Suprapubic skin (tissue), 4 donors: ENCODE data around the gene COX18. TPM values are rescaled to one million over a fixed set of nuclear protein-coding genes. Genes with fewer than 3 reads are reported as not detected.

ENCODE experiments used
- DNase-seq, 2 donors: peaks; one replicate each; pipeline ENCODE4 v3.0.0-alpha.2; 2019; ENCODE audit warnings: low spot score in 2 of 2
- H3K27ac ChIP-seq: fragments of 200-600 bp; sonication (generic); one replicate; pipeline ENCODE4 v1.5.1; 2019
- H3K27me3 ChIP-seq: fragments of 200-600 bp; sonication (generic); one replicate; pipeline ENCODE4 v1.5.1; 2019
- H3K36me3 ChIP-seq: fragments of 200-600 bp; sonication (generic); one replicate; pipeline ENCODE4 v1.5.1; 2019
- H3K4me1 ChIP-seq: fragments of 200-600 bp; sonication (generic); one replicate; pipeline ENCODE4 v1.5.1; 2019
- H3K4me3 ChIP-seq: fragments of 200-600 bp; sonication (generic); one replicate; pipeline ENCODE4 v1.5.1; 2019; ENCODE audit warnings: mild to moderate bottlenecking
- H3K9me3 ChIP-seq: fragments of 200-600 bp; sonication (generic); one replicate; pipeline ENCODE4 v1.5.1; 2019
- CTCF ChIP-seq, 2 donors: fragments of 200-600 bp in 1 of 2; fragments of 450-650 bp in 1 of 2; sonication (generic) in 1 of 2; IDR thresholded peaks; one replicate each; pipeline ENCODE4 v1.5.1; 2016 to 2019; ENCODE audit warnings: antibody characterized with exemption in 2 of 2, mild to moderate bottlenecking in 1 of 2, moderate library complexity in 1 of 2
- EP300 ChIP-seq: sonication (generic); formaldehyde crosslinking; IDR thresholded peaks from one replicate; pipeline ENCODE4 v1.6.1; 2017; ENCODE audit warnings: antibody characterized with exemption
- POLR2A ChIP-seq, 2 donors: fragments of 450-650 bp; IDR thresholded peaks; one replicate each; pipeline ENCODE4 v1.6.1; 2017; ENCODE audit warnings: antibody characterized with exemption in 2 of 2, mild to moderate bottlenecking in 2 of 2, moderate library complexity in 2 of 2
- POLR2AphosphoS5 ChIP-seq, 3 donors: sonication (generic); formaldehyde crosslinking; IDR thresholded peaks; one replicate each; pipeline ENCODE4 v1.6.1; 2017; ENCODE audit warnings: antibody characterized with exemption in 3 of 3
- WGBS: methylation state at CpG from one replicate; pipeline ENCODE4 v1.1.5; 2018; 5-methylcytosine and 5-hydroxymethylcytosine counted together
- total RNA-seq, 4 donors: library from RNA; depleted of rRNA; stranded (reverse); fragments of >200 nt; gene quantifications; one replicate each; pipeline ENCODE4 v1.1.0, GENCODE V29; 2016

COX18 gene
- total RNA-seq, 4 donors from 2014 or later = 11.2 to 20.7 (median 13.9) TPM

- TF ChIP-seq POLR2A (IDR thresholded peaks at IDR 0.05) (no peak), POLR2AphosphoS5 (IDR thresholded peaks at IDR 0.05) (no peak), EP300 (no peak), CTCF (IDR thresholded peaks at IDR 0.05) (no peak)
- Histone ChIP-seq H3K9me3 (no peaks in the 10 kb centered on the region), H3K4me3 (peak overlapping the region; percentile 75), H3K36me3 (peaks cover 14% of the 10 kb centered on the region), H3K4me1 (peaks cover 28% of the 10 kb centered on the region), H3K27ac (peak overlapping the region; percentile 96), H3K27me3 (no peaks in the 10 kb centered on the region)
- WGBS = 27% methylated on average over 4 of the region's 4 CpGs
- no peak for DNase-seq
These were observed 1.5 kb downstream of the COX18 start for GRCh38 chr4:73067971-73068394.

- no peaks in the 10 kb centered on the region for H3K9me3 ChIP-seq
- no peaks in the 10 kb centered on the region for H3K27me3 ChIP-seq
- TF ChIP-seq POLR2AphosphoS5 (IDR thresholded peaks at IDR 0.05) = no peak
- TF ChIP-seq EP300 = no peak
- no peak for TF ChIP-seq POLR2A (IDR thresholded peaks at IDR 0.05)
- peaks cover 17% of the 10 kb centered on the region for H3K36me3 ChIP-seq
- no peak for DNase-seq
- no peak overlapping the region for H3K4me3 ChIP-seq
- WGBS = 98% methylated on average over 2 of the region's 2 CpGs
- no peak overlapping the region for H3K27ac ChIP-seq
- H3K4me1 ChIP-seq = peaks cover 28% of the 10 kb centered on the region
These were observed 2.6 kb downstream of the COX18 start for GRCh38 chr4:73066928-73067327.

GRCh38 chr4:73066445-73066844 lies 3.1 kb downstream of the COX18 start:
- WGBS = 93% methylated on average over 3 of the region's 3 CpGs
- no peak for TF ChIP-seq CTCF (IDR thresholded peaks at IDR 0.05)
- DNase-seq = no peak

GRCh38 chr4:73064536-73064935 lies 5.0 kb downstream of the COX18 start:
- H3K9me3 ChIP-seq = no peaks in the 10 kb centered on the region
- no peak overlapping the region for H3K27ac ChIP-seq
- DNase-seq = no peak
- H3K36me3 ChIP-seq = peaks cover 38% of the 10 kb centered on the region
- H3K27me3 ChIP-seq = no peaks in the 10 kb centered on the region
- no peak for TF ChIP-seq POLR2A (IDR thresholded peaks at IDR 0.05)
- TF ChIP-seq CTCF (IDR thresholded peaks at IDR 0.05) = no peak
- no peak for TF ChIP-seq EP300
- TF ChIP-seq POLR2AphosphoS5 (IDR thresholded peaks at IDR 0.05) = no peak
- 72% methylated on average over 4 of the region's 4 CpGs for WGBS
- H3K4me3 ChIP-seq = no peak overlapping the region
- H3K4me1 ChIP-seq = peaks cover 22% of the 10 kb centered on the region

More at GRCh38 chr4:73066445-73066844, 3.1 kb downstream of the COX18 start:
- Histone ChIP-seq H3K4me3 (no peak overlapping the region), H3K4me1 (peaks cover 28% of the 10 kb centered on the region), H3K27ac (no peak overlapping the region), H3K9me3 (no peaks in the 10 kb centered on the region), H3K27me3 (no peaks in the 10 kb centered on the region), H3K36me3 (peaks cover 21% of the 10 kb centered on the region)

GRCh38 chr4:73055241-73055897 lies 14.1 kb downstream of the COX18 start:
- H3K36me3 ChIP-seq = peaks cover 71% of the 10 kb centered on the region
- WGBS = 93% methylated on average over 2 of the region's 2 CpGs
- no peak overlapping the region for H3K27ac ChIP-seq
- no peak overlapping the region for H3K4me3 ChIP-seq
- no peak for TF ChIP-seq EP300
- no peak for TF ChIP-seq POLR2AphosphoS5 (IDR thresholded peaks at IDR 0.05)
- no peak for TF ChIP-seq POLR2A (IDR thresholded peaks at IDR 0.05)
- TF ChIP-seq CTCF (IDR thresholded peaks at IDR 0.05) = no peak
- no peaks in the 10 kb centered on the region for H3K27me3 ChIP-seq
- H3K4me1 ChIP-seq = no peaks in the 10 kb centered on the region
- no peak for DNase-seq
- no peaks in the 10 kb centered on the region for H3K9me3 ChIP-seq
